NCI-H510A treated with DMSO at 0.1 percent for 48 hours (cell line): ENCODE data around the gene TIAM2.
"Not testable (repeated sequence)": the region's sequence is repeated elsewhere in the genome, so short reads cannot be mapped to it uniquely, and the experiment has no call there.

ENCODE experiments used
- DNase-seq: peaks from one replicate; lab custom pipeline; 2025; lab: John Stamatoyannopoulos, UW

Gene TIAM2

DNA sequence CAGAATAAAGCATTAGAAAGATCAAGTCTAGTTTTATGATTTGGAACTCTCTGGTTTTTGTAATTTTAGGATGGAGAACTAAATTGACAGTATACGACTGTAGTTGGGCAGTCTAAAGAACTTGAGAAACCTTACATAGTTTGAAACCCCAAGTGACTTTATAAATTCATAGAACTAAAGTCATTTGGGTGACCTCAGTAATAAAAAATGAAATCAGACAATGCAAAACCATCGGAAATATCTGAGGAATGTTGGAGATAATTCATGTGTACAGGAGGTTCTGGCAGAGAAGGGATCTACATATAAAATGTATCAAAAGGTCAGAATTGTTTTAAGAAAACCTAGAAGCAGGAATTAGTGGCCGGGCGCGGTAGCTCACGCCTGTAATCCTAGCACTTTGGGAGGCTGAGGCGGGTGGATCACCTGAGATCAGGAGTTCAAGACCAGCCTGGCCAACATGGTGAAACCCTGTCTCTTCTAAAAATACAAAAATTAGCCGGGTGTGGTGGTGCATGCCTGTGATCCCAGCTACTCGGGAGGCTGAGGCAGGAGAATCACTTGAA is 108.0 kb downstream of the TIAM2 start:
- not testable (repeated sequence) for DNase-seq

- DNase-seq: no peak
Measured at GRCh38 chr6:155103816-155104366, 108.8 kb downstream of the TIAM2 start.

DNA sequence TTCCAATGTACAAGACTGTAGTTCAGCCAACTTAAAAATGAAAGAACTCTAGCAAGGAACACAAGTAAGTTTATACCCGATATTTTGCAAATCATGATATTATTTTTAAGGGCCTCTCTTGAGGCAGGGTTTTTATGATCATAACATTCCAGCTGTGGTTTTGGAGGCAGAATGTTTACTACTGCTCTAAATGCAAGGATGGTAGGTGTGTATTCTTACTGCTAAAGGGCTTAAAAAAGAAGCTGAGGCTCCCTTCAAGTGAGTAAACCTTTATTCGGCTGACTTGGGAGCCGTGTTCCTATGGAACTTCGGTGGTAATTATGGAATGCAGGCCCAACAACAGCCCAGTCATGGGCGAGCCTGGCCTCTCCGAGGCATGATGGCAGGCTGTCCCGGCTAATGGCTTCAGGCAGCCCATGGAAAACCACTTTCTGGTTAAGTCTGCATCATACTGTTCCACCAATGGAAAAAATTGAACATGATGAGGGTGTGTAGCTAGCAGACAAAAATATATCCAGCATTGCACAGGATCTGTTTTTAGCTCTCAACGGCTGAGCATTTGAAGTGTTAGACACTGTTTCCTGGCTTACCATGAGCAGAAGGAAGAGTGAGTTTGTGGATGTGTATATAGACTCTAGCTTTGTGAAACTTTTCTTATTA is 111.5 kb downstream of the TIAM2 start:
- DNase-seq: no peak

DNA sequence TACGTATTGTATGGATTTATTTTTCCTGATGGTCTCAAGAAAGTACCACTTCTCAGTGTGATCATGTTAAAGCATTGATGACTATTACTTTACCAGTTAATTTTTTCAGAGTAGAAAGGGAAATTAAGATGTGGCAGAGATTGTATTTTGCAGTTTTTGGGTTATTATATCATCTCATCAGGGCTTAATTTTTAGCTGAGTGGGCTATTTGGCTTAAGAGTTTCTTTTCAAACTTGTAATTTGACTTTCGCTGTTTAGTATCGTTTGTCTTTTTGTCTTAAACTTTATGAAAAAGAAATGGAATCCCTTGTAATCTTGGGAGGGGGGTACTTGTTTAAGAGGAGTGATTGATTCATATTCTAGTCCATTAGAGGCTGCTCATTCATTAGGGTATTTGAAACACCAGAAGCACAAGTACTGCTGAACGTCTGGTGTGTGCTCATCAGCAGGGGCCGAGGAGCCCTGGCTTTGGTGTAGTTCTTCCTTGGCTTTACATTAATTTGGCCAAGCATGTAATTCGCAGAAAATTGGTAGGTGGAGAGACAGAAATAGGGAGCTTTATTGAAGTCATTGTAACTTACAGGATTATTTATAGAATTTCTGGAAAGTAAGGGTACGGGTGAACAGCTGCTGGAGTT is 112.4 kb downstream of the TIAM2 start:
- no peak for DNase-seq

DNA sequence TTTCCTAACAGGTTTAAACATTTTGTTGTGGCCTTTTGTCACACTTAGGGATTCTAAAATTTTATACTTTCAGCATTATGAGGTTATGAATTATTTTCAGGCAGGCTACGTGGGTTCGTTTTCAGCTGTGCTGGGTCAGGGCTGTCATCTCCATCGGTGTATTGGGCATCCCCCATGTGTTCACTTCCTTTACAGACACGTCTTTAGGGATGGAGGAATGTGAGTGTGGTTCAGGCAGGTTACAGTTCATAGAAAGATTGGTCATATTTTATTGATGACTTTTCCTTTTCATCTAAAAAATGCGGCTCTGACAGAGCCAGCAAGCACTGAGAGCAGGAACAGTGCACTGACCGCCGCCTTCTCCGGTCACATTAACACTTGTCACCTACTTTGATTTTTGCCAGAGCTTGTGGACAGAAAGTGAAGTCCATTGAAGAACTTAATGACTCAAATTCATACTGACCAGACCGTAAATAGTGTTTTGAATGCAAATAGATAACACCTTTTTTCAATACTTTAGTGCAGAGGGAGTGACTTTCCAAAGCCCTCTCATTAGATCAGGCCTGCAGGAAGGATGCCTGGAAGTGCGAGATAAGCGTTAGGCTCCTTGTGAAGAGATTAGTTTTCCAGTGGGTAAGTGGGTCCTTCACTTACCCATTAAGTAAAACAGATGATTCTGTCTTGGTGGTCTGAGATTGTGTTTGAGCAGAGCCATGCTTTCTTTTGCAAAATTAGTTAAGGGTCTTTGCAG is 113.1 kb downstream of the TIAM2 start:
- no peak for DNase-seq

DNA sequence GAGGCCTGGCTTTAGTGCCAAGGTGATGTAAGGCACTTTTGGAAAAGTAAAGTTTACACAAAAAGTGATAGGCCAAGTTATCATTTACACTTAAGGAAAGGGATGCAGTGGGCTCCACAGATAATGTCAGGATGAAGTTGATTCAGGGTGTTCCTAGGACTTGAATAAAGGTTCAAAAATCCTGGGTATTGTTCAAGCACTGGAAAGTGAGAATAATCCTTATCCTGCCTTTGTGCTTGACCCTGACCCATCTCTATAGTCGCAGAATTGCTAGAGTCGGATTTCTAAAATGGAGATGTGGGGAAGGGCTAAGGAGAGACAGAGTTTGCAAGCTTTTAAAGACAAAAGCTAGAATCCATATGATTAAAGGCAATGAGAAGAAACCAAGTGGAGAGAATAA is 115.6 kb downstream of the TIAM2 start:
- DNase-seq: no peak

DNA sequence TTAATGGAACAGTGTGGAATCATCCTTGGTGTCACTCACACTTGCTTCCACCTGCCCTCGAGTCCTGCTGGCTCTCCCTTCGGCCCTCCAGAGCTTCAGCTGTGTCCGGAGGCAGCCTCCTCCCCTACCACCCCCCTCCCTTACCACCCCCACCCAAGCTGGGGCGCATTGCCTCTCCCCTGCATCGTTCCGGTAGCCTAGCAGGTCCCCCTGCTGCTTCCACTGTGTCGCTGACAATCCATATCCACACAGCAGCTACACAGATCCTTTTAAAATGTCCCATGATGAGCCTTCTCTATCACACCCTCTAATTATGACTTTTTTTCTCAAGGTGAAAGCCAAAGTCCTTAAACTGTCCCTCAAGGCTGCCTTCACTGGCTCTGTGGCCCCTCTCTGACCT is 117.6 kb downstream of the TIAM2 start:
- no peak for DNase-seq

DNA sequence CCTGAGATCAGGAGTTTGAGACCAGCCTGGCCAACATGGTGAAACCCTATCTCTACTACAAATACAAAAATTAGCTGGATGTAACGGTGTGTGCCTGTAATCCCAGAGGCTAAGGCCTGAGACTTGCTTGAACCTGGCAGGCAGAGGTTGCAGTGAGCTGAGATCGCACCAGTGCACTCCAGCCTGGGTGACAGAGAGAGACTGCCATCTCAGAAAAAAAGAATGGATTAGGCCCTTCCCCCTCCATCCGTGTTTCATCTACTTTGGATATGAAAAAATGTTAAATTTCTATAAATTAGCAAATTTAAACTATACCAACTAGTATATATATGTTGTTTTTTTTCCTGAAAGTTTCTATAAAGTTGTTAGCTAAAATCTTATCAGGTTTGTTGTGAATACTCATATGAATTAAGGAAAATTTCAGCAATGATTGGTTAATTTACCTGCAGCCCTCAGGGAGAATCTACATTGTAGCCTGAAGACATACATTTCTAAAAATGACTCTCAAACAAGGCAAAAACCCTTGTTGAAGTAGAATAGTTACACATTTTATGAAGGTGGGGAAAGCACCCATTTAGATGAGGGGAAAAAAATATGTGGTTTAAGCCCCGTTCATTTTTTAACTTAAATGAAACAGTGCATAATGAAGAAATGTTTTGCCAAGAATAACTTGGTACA is 120.9 kb downstream of the TIAM2 start:
- DNase-seq: no peak

- DNase-seq: no peak
Measured at GRCh38 chr6:155116571-155116910, 121.4 kb downstream of the TIAM2 start.

GRCh38 chr6:155117256-155117655 is 122.1 kb downstream of the TIAM2 start:
- DNase-seq: no peak

DNA sequence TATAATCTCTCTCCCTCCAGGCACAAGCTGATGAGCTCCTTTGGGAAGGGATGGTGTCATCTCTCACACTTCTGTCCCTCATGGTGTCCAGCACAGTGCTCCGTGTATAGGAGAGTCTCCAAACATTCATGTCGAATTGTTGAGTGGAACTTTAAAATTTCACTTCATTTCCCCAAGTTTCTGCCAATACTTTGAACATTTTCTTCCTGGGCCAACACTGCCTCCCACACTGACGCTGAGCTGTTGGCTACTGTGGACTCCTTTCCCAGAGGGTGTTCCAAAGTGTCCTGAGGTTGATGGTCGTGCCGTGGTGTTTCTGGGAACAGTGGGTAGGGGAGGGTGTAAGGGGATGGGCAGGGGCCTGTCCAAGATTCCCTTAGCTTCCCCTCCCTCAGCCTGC is 122.7 kb downstream of the TIAM2 start:
- no peak for DNase-seq

- not testable (repeated sequence) for DNase-seq
Measured at GRCh38 chr6:155119201-155119600, 124.1 kb downstream of the TIAM2 start.

DNA sequence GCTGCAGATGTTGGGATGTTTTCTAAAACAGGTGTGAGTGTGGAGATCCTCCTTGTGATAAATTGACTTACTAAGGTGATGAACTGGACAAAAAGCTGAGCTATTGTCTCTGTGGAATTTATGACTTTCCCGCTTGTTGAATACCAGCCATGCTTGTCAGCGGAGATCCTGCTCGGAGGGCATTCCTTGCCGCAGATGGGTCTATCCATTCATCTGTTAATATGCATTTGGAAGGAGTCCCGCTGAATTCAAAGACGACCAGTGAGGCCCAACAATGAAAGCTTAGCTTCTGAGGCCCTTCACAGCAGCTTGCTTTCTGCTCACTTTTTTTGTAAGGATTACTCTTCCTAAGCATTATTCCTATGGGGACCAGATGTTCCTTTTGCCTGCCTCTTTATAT is 124.9 kb downstream of the TIAM2 start:
- DNase-seq: no peak

GRCh38 chr6:155121294-155121693 is 126.2 kb downstream of the TIAM2 start:
- DNase-seq: no peak

- DNase-seq: no peak
Measured at GRCh38 chr6:155121699-155122098, 126.6 kb downstream of the TIAM2 start.

DNA sequence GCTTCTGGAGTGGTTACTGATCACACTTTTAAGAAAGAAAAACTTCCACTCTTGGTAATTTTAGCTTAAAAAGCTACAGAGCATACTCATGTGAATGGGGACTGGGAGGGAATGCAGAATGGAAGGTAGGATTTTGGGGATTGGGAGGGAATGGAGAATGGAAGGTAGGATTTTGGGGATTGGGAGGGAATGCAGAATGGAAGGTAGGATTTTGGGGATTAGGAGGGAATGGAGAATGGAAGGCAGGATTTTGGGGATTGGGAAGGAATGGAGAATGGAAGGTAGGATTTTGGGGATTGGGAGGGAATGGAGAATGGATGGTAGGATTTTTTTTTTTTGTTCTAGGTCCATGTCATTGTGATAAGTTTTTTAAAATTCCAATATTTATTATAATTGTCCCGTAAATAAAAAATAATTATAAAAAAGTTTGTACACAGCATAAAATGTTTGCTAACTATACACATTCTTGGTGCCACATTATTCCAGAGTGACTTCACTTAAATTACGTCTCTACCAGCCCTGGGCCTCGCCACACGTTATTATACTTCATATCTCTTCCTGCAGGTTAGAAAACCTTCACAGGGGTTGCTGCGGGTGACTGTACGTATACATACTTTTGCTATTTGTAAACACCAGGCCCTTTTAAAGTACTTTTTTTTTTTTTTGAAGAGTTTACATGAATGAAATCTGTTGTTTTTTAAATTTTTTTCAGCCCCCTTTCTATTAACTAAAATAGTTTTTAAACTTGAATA is 127.3 kb downstream of the TIAM2 start:
- no peak for DNase-seq

DNA sequence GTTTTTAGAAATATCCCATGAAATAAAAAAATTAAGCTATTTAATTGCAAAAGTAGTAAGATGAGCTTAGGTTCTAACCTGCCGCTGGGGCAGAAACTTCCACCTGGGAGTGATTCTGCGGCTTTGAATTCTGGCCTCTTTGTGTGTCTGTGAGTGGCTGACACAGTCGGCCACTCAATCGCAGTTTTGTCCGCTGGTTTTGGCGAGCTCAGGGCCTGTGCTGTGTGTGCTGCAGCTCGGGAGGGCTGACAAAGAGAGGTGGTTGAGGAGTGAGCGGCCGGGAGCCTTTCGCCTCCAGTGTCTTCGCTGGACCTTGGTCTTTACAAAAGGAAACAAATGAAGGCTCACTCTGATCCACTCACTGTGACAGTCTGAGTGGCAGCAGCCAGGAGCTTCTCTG is 128.4 kb downstream of the TIAM2 start:
- DNase-seq: no peak

DNA sequence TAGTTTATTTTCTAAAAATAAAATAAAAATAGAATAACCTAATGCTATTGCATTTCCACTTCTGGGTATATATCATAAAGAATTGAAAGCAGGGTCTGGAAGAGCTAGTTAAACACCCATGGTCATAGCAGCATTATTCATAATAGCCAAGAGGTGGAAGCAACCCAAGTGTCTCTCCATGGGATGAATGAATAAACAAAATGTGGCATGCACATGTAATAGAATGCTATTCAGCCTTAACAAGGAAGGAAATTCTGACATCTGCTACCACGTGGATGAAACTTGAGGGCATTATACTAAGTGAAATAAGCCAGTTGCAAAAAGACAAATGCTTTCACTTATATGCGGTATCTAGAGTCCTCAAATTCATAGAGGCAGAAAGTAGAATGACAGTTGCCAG is 130.8 kb downstream of the TIAM2 start:
- DNase-seq: no peak

- no peak for DNase-seq
Measured at GRCh38 chr6:155126727-155127439, 131.8 kb downstream of the TIAM2 start.

GRCh38 chr6:155128977-155129376 is 133.9 kb downstream of the TIAM2 start:
- DNase-seq: no peak

GRCh38 chr6:155129744-155130143 is 134.6 kb downstream of the TIAM2 start:
- no peak for DNase-seq
